ENCODE data around the gene ARCN1.
"Not testable (repeated sequence)": the region's sequence is repeated elsewhere in the genome, so short reads cannot be mapped to it uniquely, and the experiment has no call there.

Gene ARCN1

DNA sequence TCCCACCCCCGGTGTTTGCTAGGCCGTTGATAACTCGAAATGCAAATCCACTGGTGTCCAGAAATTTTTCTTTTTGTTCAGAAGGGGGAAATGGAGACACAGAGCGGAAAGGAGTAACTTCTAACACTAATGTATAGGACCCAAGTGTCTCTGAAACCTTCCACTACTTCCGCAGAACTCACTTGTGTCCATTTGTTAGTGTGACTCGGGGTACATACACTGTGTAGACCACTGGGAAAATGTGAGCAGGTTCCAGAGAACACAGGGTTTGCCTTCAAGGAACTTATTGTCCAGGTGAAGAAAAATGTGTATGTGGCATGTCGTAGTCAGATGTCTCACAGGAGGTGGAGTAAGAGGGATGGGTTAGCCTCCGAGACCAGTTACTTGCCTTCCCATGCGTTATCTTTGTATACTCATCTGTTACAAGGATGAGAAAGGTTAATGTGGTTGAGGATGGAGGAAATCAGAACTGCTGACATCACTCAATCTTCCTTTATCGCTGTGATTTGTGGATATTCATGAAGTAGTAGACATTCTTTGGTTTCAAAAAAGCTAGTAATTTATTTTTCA is 857 bp downstream of the ARCN1 start:
- FAIRE-seq (peak; percentile 59), DNase-seq (ENCODE audit: insufficient read length, low spot score) (no peak)
- TF ChIP-seq PAX5 (IDR thresholded peaks at IDR 0.05; ENCODE audit: insufficient read depth, low read length, severe bottlenecking) (no peak), POLR2AphosphoS5 (IDR thresholded peaks at IDR 0.05; ENCODE audit: low read depth, low read length) (peak; percentile 26; the same call in 1 of the 2 replicates), POLR2A (IDR thresholded peaks at IDR 0.05; ENCODE audit: low read depth, low read length) (0 out of 2 replicates have a peak, but pooled peaks have one; percentile 15)

DNA sequence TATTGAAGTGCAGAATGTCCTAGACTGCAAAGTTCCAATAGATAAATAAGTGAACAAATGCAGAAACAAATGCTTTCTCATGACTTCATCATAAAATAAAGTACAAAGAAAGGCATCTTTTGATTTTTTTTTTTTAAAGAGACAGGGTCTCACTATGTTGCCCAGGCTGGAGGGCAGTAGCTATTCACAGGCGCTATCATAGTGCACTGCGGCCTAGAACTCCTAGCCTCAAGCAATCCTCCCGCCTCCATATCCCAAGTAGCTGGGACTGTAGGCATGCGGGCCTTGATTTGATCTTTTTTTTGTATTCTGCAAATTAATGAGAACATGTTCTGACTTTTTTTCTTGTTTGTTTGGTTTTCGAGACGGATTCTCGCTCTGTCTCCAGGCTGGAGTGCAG is 2.4 kb downstream of the ARCN1 start:
- TF ChIP-seq SPI1 (IDR thresholded peaks at IDR 0.05; ENCODE audit: low read depth, low read length): no peak
- TF ChIP-seq POLR2A (IDR thresholded peaks at IDR 0.05; ENCODE audit: low read depth, low read length): no peak
- TF ChIP-seq POU2F2 (IDR thresholded peaks at IDR 0.05; ENCODE audit: low read depth, low read length): no peak
- no peak for TF ChIP-seq POLR2AphosphoS5 (IDR thresholded peaks at IDR 0.05; ENCODE audit: low read depth, low read length)
- TF ChIP-seq PAX5 (IDR thresholded peaks at IDR 0.05; ENCODE audit: insufficient read depth, low read length, severe bottlenecking): no peak
- no peak for TF ChIP-seq TAF1 (IDR thresholded peaks at IDR 0.05; ENCODE audit: low read depth, low read length)
- DNase-seq (ENCODE audit: insufficient read length, low spot score) (no peak), FAIRE-seq (no peak)

DNA sequence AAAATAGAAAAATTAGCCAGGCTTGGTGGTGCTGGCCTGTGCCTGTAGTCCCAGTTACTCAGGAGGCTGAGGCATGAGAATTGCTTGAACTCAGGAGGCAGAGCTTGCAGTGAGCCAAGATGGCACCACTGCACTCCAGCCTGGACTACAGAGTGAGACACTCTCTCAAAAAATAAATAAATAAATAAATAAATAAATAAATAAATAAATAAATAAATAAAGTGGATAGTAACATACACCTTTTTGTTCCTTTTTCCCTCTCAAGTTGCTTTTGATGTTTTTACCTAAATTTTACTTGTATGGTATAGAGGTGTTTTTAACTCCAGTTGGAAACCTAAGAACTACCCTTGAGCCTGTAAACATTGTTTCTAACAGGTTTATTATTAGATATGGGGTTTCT is 5.8 kb downstream of the ARCN1 start:
- DNase-seq (ENCODE audit: insufficient read length, low spot score); FAIRE-seq: not testable (repeated sequence)

DNA sequence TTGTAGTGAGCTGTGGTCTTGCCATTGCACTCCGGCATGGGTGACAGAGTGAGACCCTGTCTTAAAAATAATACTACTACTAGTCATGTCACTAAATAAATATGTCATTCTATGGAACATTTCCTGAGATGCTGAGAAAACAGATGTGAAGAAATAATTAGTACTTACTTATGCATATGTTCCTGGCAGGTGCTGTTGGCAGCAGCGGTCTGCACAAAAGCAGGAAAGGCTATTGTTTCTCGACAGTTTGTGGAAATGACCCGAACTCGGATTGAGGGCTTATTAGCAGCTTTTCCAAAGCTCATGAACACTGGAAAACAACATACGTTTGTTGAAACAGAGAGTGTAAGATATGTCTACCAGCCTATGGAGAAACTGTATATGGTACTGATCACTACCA is 8.8 kb downstream of the ARCN1 start:
- FAIRE-seq: no peak
- TF ChIP-seq POLR2AphosphoS5 (IDR thresholded peaks at IDR 0.05; ENCODE audit: low read depth, low read length) (no peak), POLR2A (IDR thresholded peaks at IDR 0.05; ENCODE audit: low read depth, low read length) (no peak), POU2F2 (IDR thresholded peaks at IDR 0.05; ENCODE audit: low read depth, low read length) (no peak)

DNA sequence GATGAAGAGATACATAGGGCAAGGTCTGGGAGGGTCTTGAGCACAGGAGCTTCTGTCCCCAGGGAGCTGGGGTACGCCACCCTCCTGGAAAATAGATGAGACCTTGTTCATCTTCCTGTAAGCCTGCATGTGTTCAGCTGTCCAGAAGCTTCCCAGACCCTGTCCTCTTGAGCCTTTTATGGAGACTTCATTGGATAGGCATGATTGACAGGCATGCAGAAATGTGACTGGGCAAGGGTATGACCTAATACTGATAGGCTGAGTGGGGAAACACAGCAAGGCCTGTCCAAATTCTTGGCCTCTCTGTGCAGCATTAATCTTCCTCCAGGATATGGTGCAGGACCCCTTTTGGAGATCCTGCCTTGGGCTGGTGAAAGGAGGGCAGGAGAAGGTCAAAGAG is 15.7 kb downstream of the ARCN1 start:
- TF ChIP-seq PAX5 (IDR thresholded peaks at IDR 0.05; ENCODE audit: insufficient read depth, low read length, severe bottlenecking) (no peak), POU2F2 (IDR thresholded peaks at IDR 0.05; ENCODE audit: low read depth, low read length) (no peak), TAF1 (IDR thresholded peaks at IDR 0.05; ENCODE audit: low read depth, low read length) (no peak), SPI1 (IDR thresholded peaks at IDR 0.05; ENCODE audit: low read depth, low read length) (no peak), POLR2AphosphoS5 (IDR thresholded peaks at IDR 0.05; ENCODE audit: low read depth, low read length) (no peak), POLR2A (IDR thresholded peaks at IDR 0.05; ENCODE audit: low read depth, low read length) (no peak)
- DNase-seq (ENCODE audit: insufficient read length, low spot score) (no peak), FAIRE-seq (no peak)

More for the DNA sequence above, 8.8 kb downstream of the ARCN1 start:
- DNase-seq (ENCODE audit: insufficient read length, low spot score): no peak

DNA sequence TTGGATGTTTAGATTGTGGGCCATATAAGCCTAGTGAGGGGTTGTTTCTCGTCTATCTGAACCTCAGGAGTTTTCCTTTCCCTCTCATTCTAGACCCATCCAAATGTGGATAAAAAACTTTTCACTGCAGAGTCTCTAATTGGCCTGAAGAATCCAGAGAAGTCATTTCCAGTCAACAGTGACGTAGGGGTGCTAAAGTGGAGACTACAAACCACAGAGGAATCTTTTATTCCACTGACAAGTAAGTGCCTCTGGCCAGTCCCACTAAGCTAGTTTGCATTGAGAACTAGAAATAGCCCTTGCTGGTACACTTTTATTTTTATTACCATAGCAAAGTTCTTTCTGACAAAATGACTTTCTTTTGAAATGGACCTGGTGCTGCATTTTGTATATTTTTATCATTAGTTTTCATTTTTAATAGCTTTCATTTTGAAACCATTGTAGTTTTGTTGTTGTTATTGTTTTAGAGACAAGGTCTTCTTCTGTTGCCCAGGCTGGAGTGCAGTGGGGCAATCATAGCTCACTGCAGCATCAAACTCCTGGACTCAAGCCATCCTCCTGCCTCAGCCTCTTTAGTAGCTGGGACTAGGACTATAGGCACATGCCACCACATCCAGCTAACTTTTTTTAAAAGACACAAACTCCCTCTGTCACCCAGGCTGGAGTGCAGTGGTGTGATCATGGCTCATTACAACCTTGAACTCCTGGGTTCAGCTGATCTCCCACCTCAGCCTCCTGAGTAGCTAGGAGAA is 20.6 kb downstream of the ARCN1 start:
- FAIRE-seq: no peak
- DNase-seq (ENCODE audit: insufficient read length, low spot score): no peak

DNA sequence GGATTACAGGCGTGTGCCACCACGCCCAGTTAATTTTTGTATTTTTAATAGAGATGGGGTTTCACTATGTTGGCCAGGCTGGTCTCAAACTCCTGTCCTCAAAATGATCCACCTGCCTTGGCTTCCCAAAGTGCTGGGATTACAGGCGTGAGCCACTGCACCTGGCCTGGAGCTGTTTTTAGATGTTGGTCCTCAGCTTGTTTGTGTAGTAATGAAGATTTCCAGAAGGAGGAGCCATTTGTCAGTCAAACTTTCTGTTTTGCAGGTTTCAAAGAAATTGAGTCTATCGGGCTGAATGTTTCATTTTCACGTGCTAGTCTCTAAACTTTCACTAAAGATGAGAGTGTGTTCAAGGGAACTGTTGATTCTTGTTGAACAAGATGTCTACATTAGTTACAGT is 22.8 kb downstream of the ARCN1 start:
- FAIRE-seq: peak; percentile 69
- not testable (repeated sequence) for DNase-seq (ENCODE audit: insufficient read length, low spot score)

More for the DNA sequence above, 20.6 kb downstream of the ARCN1 start:
- no peak for TF ChIP-seq TAF1 (IDR thresholded peaks at IDR 0.05; ENCODE audit: low read depth, low read length)
- no peak for TF ChIP-seq POLR2AphosphoS5 (IDR thresholded peaks at IDR 0.05; ENCODE audit: low read depth, low read length)
- no peak for TF ChIP-seq POLR2A (IDR thresholded peaks at IDR 0.05; ENCODE audit: low read depth, low read length)
- no peak for TF ChIP-seq POU2F2 (IDR thresholded peaks at IDR 0.05; ENCODE audit: low read depth, low read length)
- no peak for TF ChIP-seq SPI1 (IDR thresholded peaks at IDR 0.05; ENCODE audit: low read depth, low read length)
- no peak for TF ChIP-seq PAX5 (IDR thresholded peaks at IDR 0.05; ENCODE audit: insufficient read depth, low read length, severe bottlenecking)

DNA sequence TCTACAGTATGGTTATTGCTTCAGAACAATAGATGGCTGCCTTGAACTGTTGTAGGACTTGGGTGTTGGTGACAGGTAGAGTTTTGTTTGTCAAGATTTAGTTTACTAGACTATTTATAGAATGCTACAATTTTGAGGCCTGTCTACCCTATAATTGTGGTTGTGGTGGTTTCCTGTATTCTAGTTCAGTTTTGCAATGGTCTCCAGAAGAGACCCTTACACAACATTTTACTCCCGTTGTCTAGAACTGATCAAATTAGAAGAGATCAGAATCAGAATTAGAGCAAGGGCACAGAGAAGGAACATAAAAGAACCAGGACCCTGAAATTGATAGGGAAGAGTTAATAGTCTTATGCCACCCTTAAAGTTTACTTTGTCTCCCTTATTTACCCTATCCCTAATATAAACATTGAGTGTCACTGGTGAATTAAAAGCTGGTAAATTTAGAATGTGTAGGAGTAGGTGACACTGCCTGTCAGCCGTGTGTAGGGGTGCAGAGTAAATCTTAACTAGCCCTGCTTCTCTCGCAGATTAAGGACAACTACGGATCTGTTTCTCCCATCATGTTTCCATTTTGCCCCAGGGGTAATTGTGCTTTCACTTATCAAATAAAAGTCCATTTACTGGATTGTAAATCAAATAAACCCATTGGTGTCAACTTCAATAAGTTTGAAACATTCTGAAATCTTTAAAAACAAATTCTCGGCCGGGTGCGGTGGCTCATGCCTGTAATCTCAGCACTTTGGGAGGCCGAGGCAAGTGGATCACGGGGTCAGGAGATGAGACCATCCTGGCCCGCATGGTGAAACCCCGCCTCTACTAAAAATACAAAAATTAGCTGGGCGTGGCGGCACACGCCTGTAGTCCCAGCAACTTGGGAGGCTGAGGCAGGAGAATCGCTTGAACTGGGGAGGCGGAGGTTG is 24.3 kb downstream of the ARCN1 start:
- DNase-seq (ENCODE audit: insufficient read length, low spot score) (no peak), FAIRE-seq (no peak)
- TF ChIP-seq SPI1 (IDR thresholded peaks at IDR 0.05; ENCODE audit: low read depth, low read length) (no peak), TAF1 (IDR thresholded peaks at IDR 0.05; ENCODE audit: low read depth, low read length) (no peak), PAX5 (IDR thresholded peaks at IDR 0.05; ENCODE audit: insufficient read depth, low read length, severe bottlenecking) (no peak), POU2F2 (IDR thresholded peaks at IDR 0.05; ENCODE audit: low read depth, low read length) (no peak), POLR2A (IDR thresholded peaks at IDR 0.05; ENCODE audit: low read depth, low read length) (no peak), POLR2AphosphoS5 (IDR thresholded peaks at IDR 0.05; ENCODE audit: low read depth, low read length) (no peak)

DNA sequence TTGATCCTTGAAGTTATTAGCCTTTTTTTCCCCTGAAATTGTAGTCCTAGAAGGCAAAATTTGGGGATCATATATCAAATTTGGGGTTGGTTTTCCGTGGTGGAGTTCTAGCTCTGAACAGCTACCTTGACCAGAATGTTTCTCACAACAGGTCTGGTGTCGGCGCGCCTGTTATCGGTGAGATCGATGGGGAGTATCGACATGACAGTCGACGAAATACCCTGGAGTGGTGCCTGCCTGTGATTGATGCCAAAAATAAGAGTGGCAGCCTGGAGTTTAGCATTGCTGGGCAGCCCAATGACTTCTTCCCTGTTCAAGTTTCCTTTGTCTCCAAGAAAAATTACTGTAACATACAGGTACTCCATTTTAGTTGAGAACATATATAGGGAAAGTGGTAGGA is 25.3 kb downstream of the ARCN1 start:
- DNase-seq (ENCODE audit: insufficient read length, low spot score) (no peak), FAIRE-seq (no peak)
- TF ChIP-seq POLR2AphosphoS5 (IDR thresholded peaks at IDR 0.05; ENCODE audit: low read depth, low read length): no peak
- no peak for TF ChIP-seq SPI1 (IDR thresholded peaks at IDR 0.05; ENCODE audit: low read depth, low read length)
- TF ChIP-seq TAF1 (IDR thresholded peaks at IDR 0.05; ENCODE audit: low read depth, low read length): no peak
- TF ChIP-seq POLR2A (IDR thresholded peaks at IDR 0.05; ENCODE audit: low read depth, low read length): no peak
- no peak for TF ChIP-seq POU2F2 (IDR thresholded peaks at IDR 0.05; ENCODE audit: low read depth, low read length)
- TF ChIP-seq PAX5 (IDR thresholded peaks at IDR 0.05; ENCODE audit: insufficient read depth, low read length, severe bottlenecking): no peak

DNA sequence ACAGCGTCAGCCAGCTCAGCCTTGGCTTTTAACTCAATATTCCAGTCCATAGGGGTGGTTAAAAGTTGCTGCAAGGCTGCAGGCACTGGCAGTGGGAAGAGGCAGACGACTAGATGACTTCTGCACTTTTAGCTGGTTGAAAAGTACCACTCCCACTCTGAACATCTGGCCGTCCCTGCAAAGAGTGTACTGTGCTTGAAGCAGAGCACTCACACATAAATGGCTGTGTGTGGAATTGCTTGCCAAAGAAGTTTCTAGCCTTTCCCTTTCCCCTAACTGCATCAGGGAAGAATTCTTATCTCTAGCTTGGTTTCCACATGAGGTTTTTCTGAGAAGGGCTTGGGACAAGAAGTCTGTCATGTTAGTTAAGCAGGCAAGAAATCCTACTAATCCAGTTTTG is 30.1 kb downstream of the ARCN1 start:
- TF ChIP-seq PAX5 (IDR thresholded peaks at IDR 0.05; ENCODE audit: insufficient read depth, low read length, severe bottlenecking) (no peak), SPI1 (IDR thresholded peaks at IDR 0.05; ENCODE audit: low read depth, low read length) (no peak), TAF1 (IDR thresholded peaks at IDR 0.05; ENCODE audit: low read depth, low read length) (no peak), POLR2A (IDR thresholded peaks at IDR 0.05; ENCODE audit: low read depth, low read length) (no peak), POU2F2 (IDR thresholded peaks at IDR 0.05; ENCODE audit: low read depth, low read length) (no peak), POLR2AphosphoS5 (IDR thresholded peaks at IDR 0.05; ENCODE audit: low read depth, low read length) (no peak)
- FAIRE-seq (no peak), DNase-seq (ENCODE audit: insufficient read length, low spot score) (no peak)

DNA sequence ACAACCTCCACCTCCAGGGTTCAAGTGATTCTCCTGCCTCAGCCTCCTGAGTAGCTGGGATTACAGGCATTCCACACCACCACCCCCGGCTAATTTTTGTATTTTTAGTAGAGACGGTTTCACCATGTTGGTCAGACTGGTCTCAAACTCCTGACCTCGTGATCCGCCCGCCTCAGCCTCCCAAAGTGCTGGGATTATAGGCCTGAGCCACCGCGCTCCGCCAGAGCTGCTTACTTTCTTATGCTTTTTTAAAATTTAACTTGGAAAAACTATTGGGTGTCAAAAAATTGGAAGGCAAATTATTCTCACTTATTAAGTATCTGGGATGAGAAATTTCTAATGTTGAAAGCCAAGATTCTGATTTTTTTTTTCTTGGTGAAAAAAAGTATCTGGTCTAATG is 31.5 kb downstream of the ARCN1 start:
- FAIRE-seq; DNase-seq (ENCODE audit: insufficient read length, low spot score): not testable (repeated sequence)
